ENCODE data around the gene CCT8. TPM values are rescaled to one million over a fixed set of nuclear protein-coding genes. Genes with fewer than 3 reads are reported as not detected.

Gene CCT8
- total and polyA plus RNA-seq, 2 of the 8 experiments (the other 6 are each of a cell fraction or from before 2014, with no cell fraction given): 151 to 319 TPM

DNA sequence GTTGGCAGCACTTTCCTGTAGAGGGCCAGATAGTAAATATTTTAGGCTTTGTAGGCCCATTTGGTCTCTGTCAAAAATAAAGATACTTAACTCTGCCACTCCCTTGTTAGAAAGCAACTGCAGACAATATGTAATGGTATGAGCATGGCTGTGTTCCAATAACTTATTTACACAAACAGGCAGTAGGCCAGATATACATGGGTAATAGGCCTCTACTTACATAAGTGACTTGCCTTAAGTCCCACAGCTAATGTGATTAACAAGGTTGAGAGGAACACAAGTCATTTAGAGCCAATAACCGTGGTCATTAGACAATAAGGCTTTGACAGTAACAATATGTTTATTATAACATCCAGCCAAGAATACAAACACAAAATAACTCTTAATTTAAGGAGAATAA is 17.4 kb downstream of the CCT8 start:
- POLR2A ChIA-PET (ENCODE audit: partially characterized antibody): interaction anchor here (1.2 to 7.7 kb wide), 5 partner anchors 8 to 31 kb away, joined by 3 to 37 read pairs (median 4); partner anchors contain the start of genes CCT8 and USP16
- no peak overlapping the region for H2BK15ac ChIP-seq (ENCODE audit: low read length)
- no peak overlapping the region for H3K56ac ChIP-seq (replicated peaks; ENCODE audit: insufficient read length, low read depth, low read length)
- no peak overlapping the region for H3K4ac ChIP-seq (replicated peaks; ENCODE audit: insufficient read length, low read depth, low read length)
- no peak overlapping the region for H3K9ac ChIP-seq (replicated peaks in 1 of 4; ENCODE audit: extremely low read depth in 1 of 4, low read depth in 3 of 4, low read length in 3 of 4)
- no peak overlapping the region for H3K14ac ChIP-seq (ENCODE audit: insufficient read length)
- H3K4me1 ChIP-seq (replicated peaks in 1 of 4; ENCODE audit: control insufficient read depth in 3 of 4, insufficient read depth in 4 of 4, low read length in 3 of 4): no peaks in the 10 kb centered on the region
- H2AFZ ChIP-seq (ENCODE audit: low read length): no peak overlapping the region
- no peak overlapping the region for H2BK20ac ChIP-seq (ENCODE audit: low read length)
- H3K27ac ChIP-seq (ENCODE audit: low read depth, low read length): no peak overlapping the region
- no peak overlapping the region for H3K18ac ChIP-seq (ENCODE audit: extremely low read depth, low read length)
- no peak overlapping the region for H2AK5ac ChIP-seq (ENCODE audit: low read depth, low read length)
- peaks cover 0 to 3% of the 10 kb centered on the region in 2 experiments for H4K20me1 ChIP-seq (replicated peaks in 1 of 2; ENCODE audit: control insufficient read depth in 1 of 2, insufficient read depth in 2 of 2, low read length in 2 of 2)
- no peak overlapping the region for H4K8ac ChIP-seq (ENCODE audit: extremely low read depth, insufficient read depth, low read length)
- H3K79me2 ChIP-seq (ENCODE audit: control insufficient read depth in 1 of 2, insufficient read depth in 2 of 2, low read length in 2 of 2): peaks cover 0 to 4% of the 10 kb centered on the region in 2 experiments; a peak in 2 of 4 replicates
- WGBS, 2 experiments (ENCODE audit: extremely low coverage in 1 of 2, insufficient coverage in 1 of 2, insufficient read length in 1 of 2, insufficient replicate concordance in 2 of 2, low coverage in 1 of 2, low lambda C conversion rate in 2 of 2, missing lambda C conversion rate in 1 of 2): 96% methylated on average over 1 of the region's 1 CpG; no CpG with 5 or more reads in 1 of the 2 experiments
- H3K23ac ChIP-seq (ENCODE audit: insufficient read length): no peak overlapping the region
- H3K36me3 ChIP-seq (ENCODE audit: control insufficient read depth in 2 of 4, insufficient read depth in 4 of 4, low read length in 3 of 4): peaks cover 22 to 88% (median 66%) of the 10 kb centered on the region in 4 experiments
- DNase-seq (ENCODE audit: low read depth in 1 of 2, low spot score in 2 of 2) (no peak), FAIRE-seq (no peak)
- no peak overlapping the region for H2BK5ac ChIP-seq (ENCODE audit: low read depth, low read length)
- H3K27me3 ChIP-seq (replicated peaks in 1 of 4; ENCODE audit: control insufficient read depth in 3 of 4, extremely low read depth in 1 of 4, insufficient read depth in 3 of 4, low read length in 3 of 4): no peaks in the 10 kb centered on the region
- CTCF ChIA-PET (ENCODE audit: partially characterized antibody): interaction anchor here (1.0 to 2.0 kb wide), 3 partner anchors 11 to 16 kb away, joined by 3 to 5 read pairs (median 4); no protein-coding TSS in a partner anchor
- H3K4me2 ChIP-seq (ENCODE audit: insufficient read depth in 1 of 2, low read depth in 2 of 2, low read length in 2 of 2): no peak overlapping the region
- no peak overlapping the region for H3K4me3 ChIP-seq (ENCODE audit: extremely low read depth in 1 of 4, insufficient read depth in 2 of 4, low read depth in 3 of 4, low read length in 4 of 4)
- no peak overlapping the region for H2BK120ac ChIP-seq (replicated peaks; ENCODE audit: low read depth, low read length)
- no peaks in the 10 kb centered on the region for H3K9me3 ChIP-seq (ENCODE audit: insufficient read depth in 2 of 2, low read depth in 1 of 2, low read length in 1 of 2)
- TF ChIP-seq TEAD4 (IDR thresholded peaks at IDR 0.05; ENCODE audit: low read depth, low read length) (no peak), SP1 (IDR thresholded peaks at IDR 0.05; ENCODE audit: low read depth, low read length) (no peak)
- H4K91ac ChIP-seq (replicated peaks; ENCODE audit: insufficient read length, low read length): no peak overlapping the region
- H3K79me1 ChIP-seq (ENCODE audit: low read depth, low read length): no peaks in the 10 kb centered on the region
- H4K5ac ChIP-seq (ENCODE audit: insufficient read length, low read depth, low read length): no peak overlapping the region
- no peak overlapping the region for H2BK12ac ChIP-seq (ENCODE audit: low read depth, low read length)
- no peaks in the 10 kb centered on the region for H3K23me2 ChIP-seq (ENCODE audit: low read depth, low read length)
